ENCODE results near the gene WDCP. TPM values are rescaled to one million over a fixed set of nuclear protein-coding genes. Genes with fewer than 3 reads are reported as not detected.
"Not testable (repeated sequence)": the region's sequence is repeated elsewhere in the genome, so short reads cannot be mapped to it uniquely, and the experiment has no call there.

The WDCP gene, protein sequence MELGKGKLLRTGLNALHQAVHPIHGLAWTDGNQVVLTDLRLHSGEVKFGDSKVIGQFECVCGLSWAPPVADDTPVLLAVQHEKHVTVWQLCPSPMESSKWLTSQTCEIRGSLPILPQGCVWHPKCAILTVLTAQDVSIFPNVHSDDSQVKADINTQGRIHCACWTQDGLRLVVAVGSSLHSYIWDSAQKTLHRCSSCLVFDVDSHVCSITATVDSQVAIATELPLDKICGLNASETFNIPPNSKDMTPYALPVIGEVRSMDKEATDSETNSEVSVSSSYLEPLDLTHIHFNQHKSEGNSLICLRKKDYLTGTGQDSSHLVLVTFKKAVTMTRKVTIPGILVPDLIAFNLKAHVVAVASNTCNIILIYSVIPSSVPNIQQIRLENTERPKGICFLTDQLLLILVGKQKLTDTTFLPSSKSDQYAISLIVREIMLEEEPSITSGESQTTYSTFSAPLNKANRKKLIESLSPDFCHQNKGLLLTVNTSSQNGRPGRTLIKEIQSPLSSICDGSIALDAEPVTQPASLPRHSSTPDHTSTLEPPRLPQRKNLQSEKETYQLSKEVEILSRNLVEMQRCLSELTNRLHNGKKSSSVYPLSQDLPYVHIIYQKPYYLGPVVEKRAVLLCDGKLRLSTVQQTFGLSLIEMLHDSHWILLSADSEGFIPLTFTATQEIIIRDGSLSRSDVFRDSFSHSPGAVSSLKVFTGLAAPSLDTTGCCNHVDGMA
- total RNA-seq: 6.1 and 7.1 TPM in 2 replicates

DNA sequence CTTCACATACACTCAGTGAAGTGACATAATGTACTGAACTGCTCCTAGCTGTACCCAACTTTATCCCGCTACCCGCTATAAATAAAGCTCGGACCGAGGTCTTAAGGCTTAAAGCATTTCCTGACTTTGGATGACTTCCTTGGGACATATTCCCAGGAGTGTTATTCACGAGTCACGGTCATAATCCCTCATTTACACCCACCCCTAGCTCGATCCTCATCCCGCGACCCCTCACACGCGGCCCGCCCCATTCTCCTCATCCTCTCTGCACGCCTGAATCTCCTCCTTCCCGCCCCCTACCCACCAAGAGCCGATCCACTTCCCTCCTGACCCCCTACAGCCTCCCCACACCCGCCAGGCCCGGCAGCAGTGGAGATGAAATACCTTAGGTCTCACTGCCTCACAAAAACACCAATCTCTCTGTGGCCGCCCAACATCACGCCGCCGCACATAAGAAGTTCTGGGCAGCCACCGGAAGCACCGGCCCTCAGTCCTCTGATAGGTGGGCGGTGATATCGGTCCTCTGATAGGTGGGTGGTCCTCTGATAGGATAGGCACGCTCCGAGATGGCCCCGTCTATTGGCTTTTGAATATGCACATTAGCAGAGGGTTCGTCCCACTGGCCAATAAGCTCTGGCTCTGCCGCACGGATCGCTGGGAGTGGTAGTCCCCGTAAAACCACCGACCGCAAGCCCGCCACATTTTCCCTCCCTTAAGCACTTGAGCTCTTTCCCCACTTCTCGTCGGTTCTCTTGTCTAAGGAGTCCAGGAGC is at the start of gene WDCP:
TSS of gene WDCP (minus strand) at position 462 of the 773 bp plus-strand sequence. CDS start 7,897 bp downstream, outside the sequence.
- DNase-seq (ENCODE audit: low read depth in 2 of 2): peak; percentile 98 to 99

- not testable (repeated sequence) for DNase-seq (ENCODE audit: low read depth in 2 of 2)
Observed at GRCh38 chr2:24095171-24095677, 48.0 kb upstream of the WDCP start.

GRCh38 chr2:24093270-24093669 is 46.1 kb upstream of the WDCP start:
- DNase-seq (ENCODE audit: low read depth in 2 of 2): not testable (repeated sequence)

DNA sequence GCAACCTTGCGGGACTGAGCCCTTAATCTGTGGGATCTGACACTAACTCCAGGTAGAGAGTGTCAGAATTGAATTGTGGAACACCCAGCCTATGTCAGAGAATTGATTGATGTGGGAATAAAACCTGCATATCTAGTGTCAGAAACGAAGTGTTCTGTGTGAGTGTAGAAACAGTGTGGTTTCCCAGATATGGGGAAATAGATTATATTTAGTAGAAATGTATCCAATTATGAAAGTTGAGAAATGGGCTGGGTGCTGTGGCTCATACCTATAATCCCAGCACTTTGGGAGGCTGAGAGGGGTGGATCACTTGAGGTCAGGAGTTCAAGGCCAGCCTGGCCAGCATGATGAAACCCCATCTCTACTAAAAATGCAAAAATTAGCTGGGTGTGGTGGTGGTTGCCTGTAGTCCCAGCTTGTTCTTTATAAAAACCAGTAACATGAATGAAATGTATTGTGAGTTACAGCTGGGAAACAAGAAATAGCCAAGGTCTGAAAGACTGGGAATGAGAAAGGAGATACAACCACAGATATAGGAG is 41.7 kb upstream of the WDCP start:
- no peak for DNase-seq (ENCODE audit: low read depth in 2 of 2)

- no peak for DNase-seq (ENCODE audit: low read depth in 2 of 2)
Observed at GRCh38 chr2:24087032-24087431, 39.8 kb upstream of the WDCP start.

GRCh38 chr2:24086241-24086640 is 39.0 kb upstream of the WDCP start:
- DNase-seq (ENCODE audit: low read depth in 2 of 2): no peak

GRCh38 chr2:24085200-24085489 is 38.0 kb upstream of the WDCP start:
- no peak for DNase-seq (ENCODE audit: low read depth in 2 of 2)

- peak; percentile 94 to 95 for DNase-seq (ENCODE audit: low read depth in 2 of 2)
Observed at GRCh38 chr2:24084386-24085199, 37.4 kb upstream of the WDCP start, which contains the start of gene TP53I3. Gene TP53I3 (minus strand): TSS chr2:24084834. CDS start chr2:24084326, 508 bp downstream.

DNA sequence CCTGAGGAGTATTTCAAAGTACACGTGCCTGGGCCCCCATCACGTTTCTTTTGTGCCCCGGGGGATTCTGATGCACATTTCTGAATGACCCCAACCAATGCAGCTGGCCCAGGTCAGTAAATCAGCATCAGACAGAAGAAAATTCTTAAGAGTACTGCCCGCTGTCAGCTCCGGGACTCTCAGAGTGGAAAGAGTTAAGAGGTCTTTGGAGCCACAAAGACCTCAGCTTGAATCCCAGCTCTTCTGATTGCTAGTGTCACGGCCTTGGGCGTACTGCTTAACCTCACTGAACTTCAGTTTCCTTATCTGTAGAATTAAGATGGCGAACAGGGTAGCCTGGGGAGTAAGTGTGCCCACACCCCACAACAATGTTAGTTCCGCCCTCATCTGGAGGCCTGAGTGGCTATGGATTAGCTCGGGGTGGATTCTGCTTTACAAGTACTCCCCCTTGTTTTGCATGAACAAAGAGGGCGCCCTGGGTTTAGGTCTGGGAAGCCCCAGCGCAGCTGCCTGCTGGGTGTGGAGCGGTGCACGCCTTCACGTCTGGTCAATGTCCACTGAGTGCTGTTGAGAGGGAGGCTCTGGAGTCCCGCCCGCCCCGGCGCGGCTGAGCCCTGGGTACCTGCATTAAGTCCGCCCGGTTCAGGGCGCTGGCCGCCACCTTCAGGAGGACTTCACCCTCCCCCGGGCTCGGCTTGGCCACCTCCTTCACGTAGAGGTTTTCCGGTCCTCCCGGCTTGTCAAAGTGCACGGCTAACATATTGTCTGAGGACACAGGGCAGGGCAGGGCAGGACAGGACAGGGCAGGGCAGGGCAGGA is 36.6 kb upstream of the WDCP start:
- peak; percentile 67 to 81 for DNase-seq (ENCODE audit: low read depth in 2 of 2)

- DNase-seq (ENCODE audit: low read depth in 2 of 2): no peak
Observed at GRCh38 chr2:24082787-24083566, 35.8 kb upstream of the WDCP start.

GRCh38 chr2:24080701-24081100 is 33.5 kb upstream of the WDCP start:
- DNase-seq (ENCODE audit: low read depth in 2 of 2): no peak

DNA sequence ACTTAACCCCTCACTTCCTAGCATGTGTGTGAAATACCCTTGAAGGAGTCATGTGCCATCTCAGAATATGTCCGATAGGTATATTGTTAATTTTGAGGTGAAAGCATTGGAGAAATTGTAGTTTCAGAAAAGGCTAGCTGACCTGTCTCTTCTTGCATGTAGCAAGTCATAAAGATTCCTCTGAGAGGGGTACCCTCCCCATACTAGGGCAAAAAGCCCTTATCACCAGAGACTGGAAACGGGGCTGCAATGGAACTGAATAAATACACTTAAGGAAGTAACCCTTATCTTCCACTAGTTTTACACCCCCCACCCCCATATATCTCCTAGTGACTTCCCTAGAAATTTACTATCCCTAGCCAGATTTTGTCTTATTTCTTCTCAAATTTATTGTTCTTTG is 30.7 kb upstream of the WDCP start:
- DNase-seq (ENCODE audit: low read depth in 2 of 2): no peak

- DNase-seq (ENCODE audit: low read depth in 2 of 2): peak in 1 of 2 donors; percentile 7
Observed at GRCh38 chr2:24077535-24077877, 30.3 kb upstream of the WDCP start.

DNA sequence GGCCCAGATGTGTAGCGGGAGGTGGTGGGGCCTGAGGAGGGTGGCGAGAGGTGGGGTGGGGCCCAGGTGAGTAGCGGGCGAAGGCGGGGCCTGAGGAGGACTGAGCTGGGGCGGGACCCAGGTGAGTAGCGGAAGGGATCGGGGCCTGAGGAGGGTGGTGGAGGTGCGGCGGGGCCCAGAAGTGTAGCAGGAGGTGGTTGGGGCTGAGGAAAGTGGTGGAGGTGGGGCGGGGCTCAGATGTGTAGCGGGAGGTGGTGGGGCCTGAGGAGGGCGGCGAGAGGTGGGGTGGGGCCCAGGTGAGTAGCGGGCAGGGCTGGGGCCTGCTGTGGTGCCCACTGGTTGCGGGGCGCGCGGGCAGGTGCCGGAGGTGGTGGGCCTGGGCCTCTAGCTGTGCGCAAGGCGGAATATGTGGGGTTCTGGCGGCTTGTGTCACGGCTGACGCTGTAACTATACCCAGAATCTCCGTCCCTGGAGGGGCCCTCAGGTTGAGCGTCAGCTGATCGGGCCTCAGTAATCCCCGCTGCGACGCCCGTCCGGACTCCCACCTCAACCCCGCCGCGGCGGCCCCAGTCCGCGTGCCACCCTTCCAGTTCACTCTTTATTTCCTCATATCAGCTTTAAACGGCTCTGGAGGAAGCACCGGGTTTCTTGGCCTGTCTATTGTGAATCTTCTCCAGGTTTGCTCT is 29.8 kb upstream of the WDCP start:
- DNase-seq (ENCODE audit: low read depth in 2 of 2): peak; percentile 20 to 21

- peak; percentile 93 to 99 for DNase-seq (ENCODE audit: low read depth in 2 of 2)
Observed at GRCh38 chr2:24075915-24076848, 29.0 kb upstream of the WDCP start, which contains the start of gene SF3B6. Gene SF3B6 (minus strand): TSS chr2:24076326. CDS start chr2:24076229, 97 bp downstream.

- DNase-seq (ENCODE audit: low read depth in 2 of 2): no peak
Observed at GRCh38 chr2:24075259-24075658, 28.1 kb upstream of the WDCP start.

DNA sequence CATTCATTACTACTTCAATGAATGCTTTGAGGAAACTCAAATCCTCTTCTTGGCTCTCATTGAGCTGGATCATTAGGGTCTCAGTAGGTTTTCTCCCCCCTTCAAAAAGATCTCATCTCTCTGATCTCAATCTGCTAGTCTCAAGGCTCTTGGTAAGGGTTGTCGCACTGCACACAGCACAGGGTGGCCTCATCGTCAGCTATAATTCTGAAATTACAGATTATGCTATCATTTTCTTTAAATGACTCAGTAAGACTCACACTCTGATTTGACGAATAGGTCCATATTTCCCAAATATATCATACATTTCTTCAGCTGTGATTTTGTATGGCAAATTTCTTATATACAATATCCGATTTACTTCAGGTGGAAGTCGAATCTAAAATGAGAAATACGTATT is 26.6 kb upstream of the WDCP start:
- DNase-seq (ENCODE audit: low read depth in 2 of 2): no peak
